Endothelial cell (in vitro differentiated cells): Measurements from ENCODE around the gene GCSAM. TPM values are rescaled to one million over a fixed set of nuclear protein-coding genes. Genes with fewer than 3 reads are reported as not detected.

Experiments used
- DNase-seq: peaks from one replicate; pipeline ENCODE4 v3.0.0; 2021; ENCODE audit warnings: low spot score
- H3K27ac Mint-ChIP-seq: one replicate; pipeline ENCODE4 v1.8.0; 2021; ENCODE audit warnings: mixed read lengths, inconsistent platforms; ENCODE audit not compliant: unreplicated experiment
- H3K27me3 Mint-ChIP-seq: one replicate; pipeline ENCODE4 v1.8.0; 2021; ENCODE audit warnings: mild to moderate bottlenecking, moderate library complexity, mixed read lengths, inconsistent platforms; ENCODE audit not compliant: unreplicated experiment
- H3K36me3 Mint-ChIP-seq: one replicate; pipeline ENCODE4 v1.8.0; 2021; ENCODE audit warnings: mild to moderate bottlenecking, low read depth, mixed read lengths, inconsistent platforms; ENCODE audit not compliant: unreplicated experiment
- H3K4me1 Mint-ChIP-seq: one replicate; pipeline ENCODE4 v1.8.0; 2021; ENCODE audit warnings: mild to moderate bottlenecking, mixed read lengths, inconsistent platforms; ENCODE audit not compliant: unreplicated experiment
- H3K4me3 Mint-ChIP-seq: one replicate; pipeline ENCODE4 v1.8.0; 2021; ENCODE audit warnings: mild to moderate bottlenecking, mixed read lengths, inconsistent platforms; ENCODE audit not compliant: unreplicated experiment
- H3K9me3 Mint-ChIP-seq: one replicate; pipeline ENCODE4 v1.8.0; 2021; ENCODE audit warnings: mixed read lengths, inconsistent platforms; ENCODE audit not compliant: unreplicated experiment
- total RNA-seq: library from RNA; stranded (reverse); fragmentation: NEBNext Ultra II Directional; extraction: Animal tissue kit (Norgen Biotek cat#: 25700); gene quantifications from one replicate; pipeline ENCODE4 v1.2.1, GENCODE V29; 2021; ENCODE audit not compliant: unreplicated experiment
- TF ChIP-seq, protein P1 (sequence below): fragments of 200-600 bp; sonication (generic); IDR thresholded peaks from one replicate; pipeline ENCODE4 v1.5.0; 2021; ENCODE audit warnings: antibody characterized with exemption; ENCODE audit not compliant: unreplicated experiment

Gene GCSAM
- total RNA-seq, 1 donor from 2014 or later = not detected

DNA sequence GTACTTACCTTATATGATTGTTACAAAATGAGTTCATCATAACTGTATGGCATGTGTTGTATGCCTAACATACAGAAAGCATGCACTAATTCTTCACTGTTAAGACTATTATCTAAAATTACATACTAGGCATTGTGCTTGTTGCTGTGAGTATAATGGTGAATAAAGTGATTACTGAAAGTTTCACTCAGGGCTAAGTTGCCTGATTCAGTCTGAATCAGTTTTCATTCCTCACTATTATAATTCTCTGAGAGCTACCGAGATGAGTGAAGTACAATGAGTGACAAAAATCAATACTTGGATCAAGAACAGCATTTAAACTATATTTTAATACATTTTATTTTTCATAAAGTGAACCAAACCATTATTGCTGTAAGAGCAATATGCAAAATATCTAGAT lies 7.5 kb upstream of the GCSAM start:
- Mint-ChIP-seq H3K4me3 (no peak overlapping the region), H3K27ac (no peak overlapping the region), H3K4me1 (peaks cover 11% of the 10 kb centered on the region), H3K9me3 (peaks cover 12% of the 10 kb centered on the region), H3K27me3 (no peaks in the 10 kb centered on the region), H3K36me3 (peaks cover 6% of the 10 kb centered on the region)
- TF ChIP-seq, protein P1, sequence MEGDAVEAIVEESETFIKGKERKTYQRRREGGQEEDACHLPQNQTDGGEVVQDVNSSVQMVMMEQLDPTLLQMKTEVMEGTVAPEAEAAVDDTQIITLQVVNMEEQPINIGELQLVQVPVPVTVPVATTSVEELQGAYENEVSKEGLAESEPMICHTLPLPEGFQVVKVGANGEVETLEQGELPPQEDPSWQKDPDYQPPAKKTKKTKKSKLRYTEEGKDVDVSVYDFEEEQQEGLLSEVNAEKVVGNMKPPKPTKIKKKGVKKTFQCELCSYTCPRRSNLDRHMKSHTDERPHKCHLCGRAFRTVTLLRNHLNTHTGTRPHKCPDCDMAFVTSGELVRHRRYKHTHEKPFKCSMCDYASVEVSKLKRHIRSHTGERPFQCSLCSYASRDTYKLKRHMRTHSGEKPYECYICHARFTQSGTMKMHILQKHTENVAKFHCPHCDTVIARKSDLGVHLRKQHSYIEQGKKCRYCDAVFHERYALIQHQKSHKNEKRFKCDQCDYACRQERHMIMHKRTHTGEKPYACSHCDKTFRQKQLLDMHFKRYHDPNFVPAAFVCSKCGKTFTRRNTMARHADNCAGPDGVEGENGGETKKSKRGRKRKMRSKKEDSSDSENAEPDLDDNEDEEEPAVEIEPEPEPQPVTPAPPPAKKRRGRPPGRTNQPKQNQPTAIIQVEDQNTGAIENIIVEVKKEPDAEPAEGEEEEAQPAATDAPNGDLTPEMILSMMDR = no peak
- no peak for DNase-seq

DNA sequence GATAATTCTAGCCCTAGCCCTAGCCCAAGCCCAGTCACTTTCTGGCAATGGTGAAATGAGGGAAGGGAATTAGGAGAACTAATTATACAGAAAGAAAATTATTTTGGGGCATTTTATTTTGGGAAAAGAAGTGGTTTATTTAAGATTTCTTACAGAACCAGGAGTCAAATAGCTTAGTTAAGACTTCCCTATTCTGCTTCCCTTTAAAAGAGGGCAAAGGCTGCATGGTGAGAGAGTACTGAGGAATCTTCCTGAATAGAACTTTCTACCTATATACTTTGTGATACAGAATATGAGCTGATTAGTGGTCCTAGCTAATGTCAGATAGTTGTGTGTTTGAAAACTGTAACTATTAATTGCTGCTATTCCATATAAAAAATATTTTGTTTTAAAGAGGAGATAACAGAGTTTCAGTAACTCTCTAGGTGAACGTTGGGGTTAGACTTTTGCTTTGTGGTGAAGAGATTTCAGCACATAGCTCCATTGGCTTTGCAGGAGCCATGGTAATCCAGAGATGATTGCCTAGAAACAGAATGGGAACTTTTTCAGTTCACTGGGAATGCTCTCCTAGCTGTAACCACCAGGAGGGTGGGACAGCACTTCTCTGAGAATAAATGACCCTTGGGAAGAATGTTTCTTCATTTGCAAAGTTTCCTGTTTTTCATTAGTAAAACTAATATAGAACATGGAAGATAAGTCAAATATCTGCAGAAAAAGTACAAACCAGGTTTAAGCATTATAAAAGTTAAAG lies 5.3 kb upstream of the GCSAM start:
- no peak overlapping the region for H3K27ac Mint-ChIP-seq
- H3K27me3 Mint-ChIP-seq = no peaks in the 10 kb centered on the region
- TF ChIP-seq, protein P1 = no peak
- peaks cover 18% of the 10 kb centered on the region for H3K4me1 Mint-ChIP-seq
- H3K36me3 Mint-ChIP-seq = no peaks in the 10 kb centered on the region
- DNase-seq = no peak
- H3K9me3 Mint-ChIP-seq = peaks cover 3% of the 10 kb centered on the region
- no peak overlapping the region for H3K4me3 Mint-ChIP-seq

DNA sequence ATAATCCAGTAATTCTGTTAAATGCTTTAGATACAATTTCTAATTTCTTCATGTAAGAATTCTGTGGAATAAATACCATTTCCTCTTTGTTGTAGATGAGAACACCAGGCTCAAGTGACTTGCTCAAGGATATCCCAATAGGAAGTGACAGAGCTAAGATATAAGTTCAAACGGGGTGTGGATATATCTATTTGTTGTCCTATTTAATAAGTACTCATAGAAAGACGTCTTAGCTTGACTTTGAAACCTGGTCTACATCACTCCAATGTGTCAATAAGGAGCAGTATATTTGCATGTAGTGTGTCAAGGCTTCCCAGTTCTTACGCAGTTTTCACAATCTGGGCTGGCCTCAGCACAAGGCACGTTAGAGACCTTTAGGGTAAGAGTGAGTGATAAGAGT lies 4.7 kb upstream of the GCSAM start:
- TF ChIP-seq, protein P1 = no peak
- Mint-ChIP-seq H3K36me3 (no peaks in the 10 kb centered on the region), H3K27me3 (peaks cover 2% of the 10 kb centered on the region), H3K9me3 (no peaks in the 10 kb centered on the region), H3K4me1 (peaks cover 23% of the 10 kb centered on the region), H3K4me3 (no peak overlapping the region), H3K27ac (no peak overlapping the region)
- DNase-seq = no peak

DNA sequence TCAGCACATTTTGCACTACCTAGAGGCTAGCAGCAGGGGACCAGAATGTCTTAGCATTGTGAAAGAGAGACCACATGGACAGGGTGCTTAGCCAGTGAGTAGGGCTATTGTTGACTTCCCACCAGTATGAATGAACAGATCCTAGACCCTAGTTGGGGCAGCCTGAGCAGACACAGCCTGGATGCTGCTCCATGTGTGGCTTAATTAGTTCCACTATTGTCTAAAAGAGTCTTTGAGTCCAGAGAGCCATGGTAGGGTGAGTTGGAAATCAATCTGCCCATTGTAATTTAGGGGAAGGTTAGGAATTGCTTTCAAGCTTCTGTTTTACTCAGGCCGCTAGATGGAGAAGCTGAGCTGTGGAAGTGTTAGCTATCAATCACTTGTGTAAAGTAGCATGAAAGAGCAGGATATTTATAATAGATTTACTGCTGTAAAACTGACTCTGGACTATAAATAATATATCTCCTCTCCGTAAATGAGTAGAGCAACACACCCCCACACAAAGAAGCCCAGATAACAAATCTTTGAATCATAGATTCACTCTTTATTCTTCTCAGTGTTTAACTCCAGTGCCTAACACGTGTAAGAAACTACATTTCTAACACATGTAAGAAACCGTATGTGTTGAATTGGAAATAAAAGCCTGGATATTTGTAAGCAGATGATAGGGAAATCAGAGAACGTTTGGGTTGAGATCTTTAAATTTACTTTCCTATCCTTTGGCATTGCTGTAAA lies 4.1 kb upstream of the GCSAM start:
- TF ChIP-seq, protein P1 = peak; percentile 35
- no peaks in the 10 kb centered on the region for H3K9me3 Mint-ChIP-seq
- peak; percentile 51 for DNase-seq
- peaks cover 24% of the 10 kb centered on the region for H3K4me1 Mint-ChIP-seq
- H3K36me3 Mint-ChIP-seq = no peaks in the 10 kb centered on the region
- peak overlapping the region; percentile 26 for H3K27ac Mint-ChIP-seq
- peaks cover 2% of the 10 kb centered on the region for H3K27me3 Mint-ChIP-seq
- H3K4me3 Mint-ChIP-seq = no peak overlapping the region

DNA sequence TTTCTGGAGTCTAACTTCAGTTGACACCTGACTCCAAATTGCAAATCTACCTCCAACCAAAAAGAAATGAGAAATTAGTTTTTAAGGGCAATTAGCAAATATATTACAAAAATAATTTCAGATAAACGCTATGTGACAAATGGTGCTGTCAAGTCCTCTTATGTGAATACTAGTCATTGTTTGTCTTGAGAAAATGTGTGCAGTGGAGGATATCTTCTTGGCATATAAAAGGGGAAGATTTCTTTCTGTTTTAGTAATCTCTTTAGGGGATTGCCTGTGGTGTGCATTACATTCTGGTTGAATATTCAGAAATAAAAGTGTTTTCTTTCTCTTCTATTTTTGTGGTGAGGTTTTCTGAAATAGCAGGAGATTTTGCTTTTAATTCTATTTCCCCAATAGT lies 3.0 kb upstream of the GCSAM start:
- H3K27ac Mint-ChIP-seq = no peak overlapping the region
- TF ChIP-seq, protein P1 = no peak
- H3K9me3 Mint-ChIP-seq = no peaks in the 10 kb centered on the region
- no peaks in the 10 kb centered on the region for H3K36me3 Mint-ChIP-seq
- DNase-seq = no peak
- H3K4me3 Mint-ChIP-seq = no peak overlapping the region
- H3K27me3 Mint-ChIP-seq = peaks cover 2% of the 10 kb centered on the region
- H3K4me1 Mint-ChIP-seq = peaks cover 24% of the 10 kb centered on the region
